CD4-positive, CD25-positive, alpha-beta regulatory T cell (primary cell): ENCODE measurements around the gene SLC38A5. TPM values are rescaled to one million over a fixed set of nuclear protein-coding genes. Genes with fewer than 3 reads are reported as not detected.
A peak's percentile ranks its signal among the peaks of the same experiment; 100 is the strongest.

ENCODE experiments used
- ATAC-seq, 2 donors: fragments of 150-1000 bp; cut with Tn5 transposase; one replicate each; pipeline ENCODE4 v1.10.0; 2021; ENCODE audit warnings: low read depth in 2 of 2, moderate number of reproducible peaks in 2 of 2, moderate library complexity in 1 of 2
- DNase-seq, 3 donors: peaks; one replicate each; pipeline versions ENCODE4 v3.0.0 to v3.0.0-alpha.2; 2012 to 2022; ENCODE audit warnings: mixed read lengths in 1 of 3
- H3K27ac ChIP-seq: one replicate; pipeline ENCODE4 v1.7.0; 2013; ENCODE audit warnings: mild to moderate bottlenecking, low read length; ENCODE audit not compliant: insufficient read depth, poor library complexity, severe bottlenecking
- H3K27me3 ChIP-seq: one replicate; pipeline ENCODE4 v1.7.0; 2013; ENCODE audit warnings: low read length; ENCODE audit not compliant: control insufficient read depth, insufficient read depth
- H3K36me3 ChIP-seq: one replicate; pipeline ENCODE4 v1.7.0; 2013; ENCODE audit warnings: mild to moderate bottlenecking, low read length, moderate library complexity; ENCODE audit not compliant: control insufficient read depth, insufficient read depth
- H3K4me1 ChIP-seq: 2 replicates; pipeline ENCODE4 v1.7.0; 2013; ENCODE audit warnings: mild to moderate bottlenecking, low read length; ENCODE audit not compliant: insufficient read depth, control insufficient read depth, poor library complexity, severe bottlenecking
- H3K4me3 ChIP-seq: one replicate; pipeline ENCODE4 v1.7.0; 2013; ENCODE audit warnings: low read depth, mild to moderate bottlenecking, low read length, moderate library complexity
- H3K9me3 ChIP-seq, 2 experiments: 1 replicate in 1 of 2; 2 replicates in 1 of 2; pipeline ENCODE4 v1.7.0; 2013; ENCODE audit warnings: low read length in 2 of 2, mild to moderate bottlenecking in 1 of 2, moderate library complexity in 1 of 2; ENCODE audit not compliant: control insufficient read depth in 2 of 2
- H3K27ac Mint-ChIP-seq, 3 donors: one replicate each; pipeline ENCODE4 v1.8.0; 2020 to 2022; ENCODE audit warnings: mild to moderate bottlenecking in 3 of 3, mixed read lengths in 3 of 3, moderate library complexity in 2 of 3
- H3K27me3 Mint-ChIP-seq: one replicate; pipeline ENCODE4 v1.8.0; 2022; ENCODE audit warnings: mild to moderate bottlenecking, mixed read lengths
- H3K36me3 Mint-ChIP-seq: one replicate; pipeline ENCODE4 v1.8.0; 2020; ENCODE audit warnings: mixed read lengths
- H3K4me1 Mint-ChIP-seq, 4 donors: one replicate each; pipeline ENCODE4 v1.8.0; 2020 to 2022; ENCODE audit warnings: mixed read lengths in 4 of 4, mild to moderate bottlenecking in 1 of 4
- H3K4me3 Mint-ChIP-seq, 4 donors: one replicate each; pipeline ENCODE4 v1.8.0; 2020 to 2022; ENCODE audit warnings: mild to moderate bottlenecking in 4 of 4, mixed read lengths in 4 of 4, moderate library complexity in 3 of 4
- H3K9me3 Mint-ChIP-seq, 7 donors: one replicate each; pipeline ENCODE4 v1.8.0; 2020 to 2022; ENCODE audit warnings: mixed read lengths in 7 of 7, mild to moderate bottlenecking in 3 of 7, moderate library complexity in 2 of 7
- polyA plus RNA-seq, 4 donors: library from polyadenylated mRNA; unstranded; fragments of 300-500 nt; fragmentation: Illumina TruSeq; gene quantifications; one replicate each; pipeline ENCODE4 v1.2.3, GENCODE V29; 2021
- total RNA-seq: library from RNA; stranded (reverse); gene quantifications from one replicate; pipeline ENCODE4 v1.2.3, GENCODE V29; 2022

Gene SLC38A5
- total and polyA plus RNA-seq, 5 donors from 2014 or later, result 12.9 to 23.7 (median 21.6) TPM

DNA sequence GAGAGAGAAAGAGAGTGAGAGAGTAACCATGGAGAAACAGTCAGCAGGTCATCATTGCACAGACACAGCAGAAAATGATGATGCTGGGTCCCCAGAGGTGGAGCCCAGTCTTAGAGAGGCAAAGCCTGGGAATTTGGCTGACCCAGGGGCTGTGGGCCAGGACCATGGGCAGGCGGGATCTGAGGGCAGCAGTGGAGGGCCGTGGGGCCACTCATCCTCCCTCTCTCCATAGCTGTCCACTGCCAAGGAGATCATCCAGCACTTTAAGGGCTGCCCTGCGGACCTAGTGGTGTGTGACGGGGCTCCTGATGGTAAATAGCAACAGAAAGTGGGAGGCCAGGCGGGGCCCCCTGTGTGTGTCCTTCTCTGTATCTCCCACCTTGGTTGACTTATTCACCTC lies 8.7 kb upstream of the SLC38A5 start:
- no peak overlapping the region for H3K27ac ChIP-seq
- peaks cover 22% of the 10 kb centered on the region for H3K36me3 ChIP-seq
- no peak overlapping the region for H3K4me3 ChIP-seq
- H3K4me1 ChIP-seq, result peaks cover 16% of the 10 kb centered on the region
- H3K27ac Mint-ChIP-seq, result peak overlapping the region in 2 of 3 donors; percentile 17 to 42
- no peaks in the 10 kb centered on the region for H3K27me3 Mint-ChIP-seq
- peaks cover 0 to 31% (median 17%) of the 10 kb centered on the region in 4 donors for H3K4me1 Mint-ChIP-seq
- H3K36me3 Mint-ChIP-seq, result peaks cover 7% of the 10 kb centered on the region
- no peak for ATAC-seq
- H3K27me3 ChIP-seq, result no peaks in the 10 kb centered on the region
- no peaks in the 10 kb centered on the region for H3K9me3 Mint-ChIP-seq
- H3K4me3 Mint-ChIP-seq, result peak overlapping the region in 1 of 4 donors; percentile 33
- DNase-seq, result no peak
- no peaks in the 10 kb centered on the region for H3K9me3 ChIP-seq

DNA sequence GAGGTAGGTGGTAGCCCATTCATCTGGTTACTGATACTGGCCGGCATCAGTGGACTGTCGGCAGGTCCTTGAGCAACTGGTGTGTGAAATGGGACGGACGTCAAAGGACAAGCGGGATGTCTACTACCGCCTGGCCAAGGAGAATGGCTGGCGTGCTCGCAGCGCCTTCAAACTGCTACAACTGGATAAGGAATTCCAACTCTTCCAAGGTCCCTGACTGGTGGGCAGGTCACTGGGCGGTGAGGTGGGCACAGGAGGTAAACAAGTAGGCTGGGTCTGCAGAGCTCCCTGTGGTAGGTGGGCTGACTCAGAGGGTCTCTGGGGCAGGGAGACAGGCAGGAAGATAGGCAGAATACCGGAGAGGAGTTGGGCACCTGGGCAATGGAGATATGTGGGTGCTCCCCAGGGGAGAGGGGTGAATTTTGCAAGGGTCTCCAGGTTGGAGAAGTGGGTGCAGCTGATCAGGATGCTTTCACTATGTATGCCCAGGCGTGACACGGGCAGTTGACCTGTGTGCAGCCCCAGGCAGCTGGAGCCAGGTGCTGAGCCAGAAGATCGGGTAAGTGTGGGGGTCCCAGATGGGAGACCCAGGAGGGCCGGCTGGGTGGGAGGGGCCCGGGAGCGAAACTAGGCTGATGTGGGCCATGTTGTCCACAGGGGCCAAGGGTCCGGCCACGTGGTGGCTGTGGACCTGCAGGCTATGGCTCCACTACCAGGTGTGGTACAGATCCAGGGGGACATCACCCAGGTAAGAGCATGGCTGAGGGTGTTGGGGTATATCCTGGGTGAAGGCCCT lies 8.1 kb upstream of the SLC38A5 start:
- Histone ChIP-seq H3K4me1 (peaks cover 16% of the 10 kb centered on the region), H3K27ac (no peak overlapping the region), H3K27me3 (no peaks in the 10 kb centered on the region), H3K36me3 (peaks cover 19% of the 10 kb centered on the region), H3K9me3 (no peaks in the 10 kb centered on the region), H3K4me3 (no peak overlapping the region)
- H3K36me3 Mint-ChIP-seq, result peaks cover 7% of the 10 kb centered on the region
- peak overlapping the region in 1 of 3 donors; percentile 95 for H3K27ac Mint-ChIP-seq
- no peaks in the 10 kb centered on the region for H3K27me3 Mint-ChIP-seq
- H3K4me1 Mint-ChIP-seq, result peaks cover 0 to 31% (median 17%) of the 10 kb centered on the region in 4 donors
- H3K9me3 Mint-ChIP-seq, result no peaks in the 10 kb centered on the region
- DNase-seq (no peak), ATAC-seq (no peak)
- peak overlapping the region in 3 of 4 donors; percentile 33 to 91 (median 88) for H3K4me3 Mint-ChIP-seq

DNA sequence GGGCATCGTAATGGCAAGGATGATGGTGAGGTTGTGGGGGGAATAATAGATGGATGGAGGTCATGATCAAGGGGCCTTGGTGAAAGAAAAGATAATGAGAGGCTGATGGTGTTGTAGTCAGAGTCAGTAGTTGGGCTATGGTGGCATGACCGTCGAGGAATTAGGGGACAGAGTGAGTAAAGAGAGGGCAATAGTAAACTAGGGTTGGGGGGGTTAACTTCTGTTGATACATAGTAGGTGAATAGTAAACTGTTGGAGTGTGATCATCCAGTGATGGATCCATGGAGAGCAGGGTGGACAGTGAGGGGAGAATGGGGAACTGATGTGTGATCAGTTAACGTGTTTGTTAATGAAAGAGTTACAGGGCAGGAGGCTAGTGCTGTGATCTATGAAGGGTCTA lies 6.9 kb upstream of the SLC38A5 start:
- no peak for DNase-seq
- H3K27ac ChIP-seq, result peak overlapping the region; percentile 80
- H3K27me3 ChIP-seq, result no peaks in the 10 kb centered on the region
- H3K36me3 ChIP-seq, result peaks cover 8% of the 10 kb centered on the region
- no peaks in the 10 kb centered on the region for H3K9me3 ChIP-seq
- Mint-ChIP-seq H3K27ac (peak overlapping the region; percentile 95 to 96 (median 95)), H3K36me3 (peaks cover 7% of the 10 kb centered on the region), H3K9me3 (no peaks in the 10 kb centered on the region), H3K4me1 (peaks cover 0 to 31% (median 17%) of the 10 kb centered on the region in 4 donors), H3K4me3 (peak overlapping the region; percentile 83 to 91 (median 90)), H3K27me3 (no peaks in the 10 kb centered on the region)
- H3K4me3 ChIP-seq, result peak overlapping the region; percentile 69
- H3K4me1 ChIP-seq, result peaks cover 16% of the 10 kb centered on the region
- ATAC-seq, result no peak

DNA sequence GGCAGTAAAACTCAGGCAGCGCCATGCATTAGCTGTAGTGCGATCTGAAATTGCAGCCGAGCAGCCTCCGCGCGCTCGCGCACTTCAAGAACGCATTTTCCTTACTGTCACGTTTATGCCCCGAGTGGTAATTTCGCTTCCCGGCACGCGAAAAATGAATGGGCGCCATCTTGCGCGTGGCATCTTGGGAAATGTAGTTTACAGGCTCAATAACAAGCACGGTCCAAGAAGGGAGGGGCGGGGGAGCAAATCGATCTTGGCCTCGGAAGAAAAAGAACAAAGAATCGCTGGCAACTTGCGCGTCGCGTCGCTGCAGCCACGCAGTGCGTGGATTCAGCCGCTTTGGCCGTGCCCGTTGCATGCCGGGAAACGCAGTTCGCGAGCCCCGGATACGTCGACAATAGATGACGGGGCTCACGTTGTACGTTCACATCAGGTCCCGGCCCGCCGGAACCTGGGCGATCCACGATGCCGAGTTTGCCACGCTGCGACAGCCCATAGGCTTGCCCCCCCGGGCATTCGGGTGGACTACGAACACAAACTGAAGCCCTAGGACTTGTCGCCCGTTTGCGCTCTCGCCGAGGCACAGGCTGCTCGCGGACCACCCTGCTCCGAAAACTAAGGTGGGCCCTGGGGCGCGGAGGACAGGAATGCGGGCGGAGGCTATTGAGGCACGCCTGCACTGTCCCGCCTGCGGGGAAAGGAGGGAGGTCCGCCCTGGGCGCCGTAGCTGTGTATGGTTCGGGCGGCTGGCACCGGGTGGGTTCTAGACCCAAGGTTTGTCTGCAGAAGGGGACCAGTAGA lies 5.9 kb upstream of the SLC38A5 start, which contains the start of gene FTSJ1:
Gene FTSJ1 (plus strand): TSS at position 426 of the 804 bp plus-strand sequence. CDS start 1,849 bp downstream, outside the sequence.
- Mint-ChIP-seq H3K36me3 (peaks cover 7% of the 10 kb centered on the region), H3K27ac (peak within 1 kb of the TSS; percentile 95 to 96 (median 95)), H3K4me3 (peak within 1 kb of the TSS; percentile 83 to 91 (median 90)), H3K27me3 (no peaks in the 10 kb centered on the region), H3K9me3 (no peaks in the 10 kb centered on the region), H3K4me1 (peaks cover 5 to 31% (median 17%) of the 10 kb centered on the region in 4 donors)
- ATAC-seq, result peak; percentile 91 to 94
- Histone ChIP-seq H3K9me3 (no peaks in the 10 kb centered on the region), H3K4me3 (peak within 1 kb of the TSS; percentile 84), H3K27ac (peak within 1 kb of the TSS; percentile 80), H3K4me1 (peaks cover 16% of the 10 kb centered on the region), H3K36me3 (no peaks in the 10 kb centered on the region), H3K27me3 (no peaks in the 10 kb centered on the region)
- peak; percentile 85 to 95 (median 91) for DNase-seq

DNA sequence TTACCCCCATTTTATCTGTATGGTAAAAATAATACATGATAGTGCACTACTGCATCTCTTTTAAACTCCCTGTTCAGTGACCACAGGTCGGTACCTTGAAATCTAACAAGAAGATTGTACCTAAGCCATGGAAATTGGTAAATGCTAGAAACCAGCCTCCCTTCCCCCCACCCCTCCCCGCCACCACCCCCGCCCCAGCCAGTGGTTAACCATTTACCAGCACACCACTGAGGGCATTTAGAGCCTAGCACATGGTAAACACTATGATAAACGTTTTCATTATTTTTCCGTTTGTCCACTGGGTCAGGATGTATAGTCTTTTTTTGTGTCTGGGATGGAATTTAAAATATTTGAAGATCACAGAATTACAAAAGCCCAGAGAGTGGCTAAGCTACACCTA lies 5.2 kb upstream of the SLC38A5 start:
- Histone ChIP-seq H3K27ac (peak overlapping the region; percentile 80), H3K9me3 (no peaks in the 10 kb centered on the region), H3K36me3 (no peaks in the 10 kb centered on the region), H3K4me1 (peaks cover 16% of the 10 kb centered on the region), H3K4me3 (peak overlapping the region; percentile 84), H3K27me3 (no peaks in the 10 kb centered on the region)
- ATAC-seq, result no peak
- no peaks in the 10 kb centered on the region for H3K9me3 Mint-ChIP-seq
- no peaks in the 10 kb centered on the region for H3K27me3 Mint-ChIP-seq
- H3K36me3 Mint-ChIP-seq, result peaks cover 5% of the 10 kb centered on the region
- DNase-seq, result peak in 1 of 3 donors; percentile 11
- H3K27ac Mint-ChIP-seq, result peak overlapping the region; percentile 95 to 96 (median 95)
- peaks cover 5 to 31% (median 16%) of the 10 kb centered on the region in 4 donors for H3K4me1 Mint-ChIP-seq
- peak overlapping the region; percentile 83 to 91 (median 90) for H3K4me3 Mint-ChIP-seq

DNA sequence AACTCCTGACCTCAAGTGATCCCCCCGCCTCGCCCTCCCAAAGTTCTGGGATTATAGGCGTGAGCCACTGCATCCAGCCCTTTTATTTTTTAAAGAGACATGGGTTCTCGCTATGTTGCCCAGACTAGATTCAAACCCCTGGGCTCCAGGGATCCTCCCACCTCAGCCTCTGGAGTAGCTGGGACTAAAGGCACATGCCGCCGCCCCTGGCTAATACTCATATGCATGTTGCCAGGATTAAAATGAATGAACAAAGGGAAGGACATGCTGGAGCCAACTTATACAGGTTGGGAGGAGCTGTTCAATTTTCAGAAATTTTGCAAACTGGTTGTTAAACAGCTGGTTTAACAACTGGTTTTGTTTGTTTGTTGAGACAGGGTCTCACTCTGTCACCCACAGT lies 4.5 kb upstream of the SLC38A5 start:
- Histone ChIP-seq H3K4me3 (no peak overlapping the region), H3K9me3 (no peaks in the 10 kb centered on the region), H3K36me3 (no peaks in the 10 kb centered on the region), H3K27ac (no peak overlapping the region), H3K27me3 (no peaks in the 10 kb centered on the region), H3K4me1 (peaks cover 19% of the 10 kb centered on the region)
- H3K27ac Mint-ChIP-seq, result no peak overlapping the region
- DNase-seq, result no peak
- peak overlapping the region in 1 of 4 donors; percentile 41 for H3K4me3 Mint-ChIP-seq
- H3K27me3 Mint-ChIP-seq, result no peaks in the 10 kb centered on the region
- peaks cover 4% of the 10 kb centered on the region for H3K36me3 Mint-ChIP-seq
- no peaks in the 10 kb centered on the region for H3K9me3 Mint-ChIP-seq
- peaks cover 5 to 34% (median 18%) of the 10 kb centered on the region in 4 donors for H3K4me1 Mint-ChIP-seq
- ATAC-seq, result no peak

DNA sequence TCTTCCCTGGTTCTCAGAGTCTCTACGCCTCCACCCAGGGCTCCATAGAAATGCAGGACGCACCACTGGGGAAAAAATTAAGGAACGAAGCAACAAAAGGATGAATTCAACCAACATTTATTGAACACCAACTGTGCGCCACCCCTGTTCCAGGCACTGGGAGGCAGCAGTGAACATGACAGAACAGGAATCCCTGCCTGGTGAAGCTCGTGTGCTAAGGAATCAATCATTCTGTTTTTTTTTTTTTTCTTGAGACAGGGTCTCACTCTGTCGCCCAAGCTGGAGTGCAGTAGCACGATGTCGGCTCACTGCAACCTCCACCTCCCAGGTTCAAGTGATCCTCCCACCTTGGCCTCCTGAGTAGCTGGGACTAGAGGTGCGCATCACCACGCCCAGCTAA lies 4.1 kb upstream of the SLC38A5 start:
- Mint-ChIP-seq H3K27me3 (no peaks in the 10 kb centered on the region), H3K4me3 (no peak overlapping the region), H3K9me3 (no peaks in the 10 kb centered on the region), H3K4me1 (peaks cover 5 to 38% (median 22%) of the 10 kb centered on the region in 4 donors), H3K36me3 (peaks cover 1% of the 10 kb centered on the region), H3K27ac (peak overlapping the region in 1 of 3 donors; percentile 44)
- Histone ChIP-seq H3K9me3 (no peaks in the 10 kb centered on the region), H3K27ac (no peak overlapping the region), H3K4me3 (no peak overlapping the region), H3K27me3 (no peaks in the 10 kb centered on the region), H3K36me3 (no peaks in the 10 kb centered on the region), H3K4me1 (peaks cover 22% of the 10 kb centered on the region)
- DNase-seq, result peak in 1 of 3 donors; percentile 47
- no peak for ATAC-seq
